NCI-H1092 treated with DMSO at 0.1 percent for 48 hours (cell line): ENCODE results near the gene CFAP91.
A peak's percentile ranks its signal among the peaks of the same experiment; 100 is the strongest.

Source experiments
- DNase-seq: peaks from one replicate; lab custom pipeline; 2025; lab: John Stamatoyannopoulos, UW

CFAP91 gene

DNA sequence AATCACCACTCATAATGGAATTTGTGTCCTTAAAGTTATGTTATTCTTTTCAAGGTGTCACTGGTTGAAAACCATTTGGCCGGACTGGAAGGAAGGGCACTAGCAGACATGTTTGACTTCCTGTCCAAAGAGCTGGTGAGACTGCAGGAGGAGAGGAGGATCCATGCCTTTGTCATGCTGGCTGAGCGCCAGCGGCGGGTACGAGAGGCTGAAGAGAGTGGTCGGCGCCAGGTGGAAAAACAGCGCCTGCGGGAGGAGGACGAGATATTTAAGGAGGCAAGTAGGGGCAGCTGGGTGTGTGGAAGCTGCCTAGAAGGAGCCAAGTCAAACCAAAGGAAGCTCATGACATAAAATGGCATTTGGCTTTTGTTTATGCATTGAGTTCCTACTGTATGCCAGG, 41.1 kb downstream of the CFAP91 start:
- peak; percentile 1 for DNase-seq

DNA sequence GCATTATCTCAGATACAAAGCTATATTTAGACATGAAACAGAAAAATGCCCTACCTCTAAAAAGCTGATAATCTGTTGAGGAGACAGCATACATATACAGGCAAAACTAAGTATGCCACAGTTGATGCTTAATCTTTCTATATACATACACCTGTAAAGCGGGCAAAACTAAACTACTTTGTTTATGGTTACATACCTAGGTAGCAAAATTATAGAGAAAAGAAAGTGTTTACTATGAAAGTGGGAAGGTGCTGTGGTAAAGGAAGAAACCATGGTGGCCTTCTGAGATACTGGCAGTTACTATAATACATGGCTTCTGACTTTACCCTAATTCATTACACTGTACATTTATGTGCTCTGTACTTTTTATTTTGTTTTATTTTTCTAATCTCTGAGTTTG, 43.1 kb downstream of the CFAP91 start:
- no peak for DNase-seq

DNA sequence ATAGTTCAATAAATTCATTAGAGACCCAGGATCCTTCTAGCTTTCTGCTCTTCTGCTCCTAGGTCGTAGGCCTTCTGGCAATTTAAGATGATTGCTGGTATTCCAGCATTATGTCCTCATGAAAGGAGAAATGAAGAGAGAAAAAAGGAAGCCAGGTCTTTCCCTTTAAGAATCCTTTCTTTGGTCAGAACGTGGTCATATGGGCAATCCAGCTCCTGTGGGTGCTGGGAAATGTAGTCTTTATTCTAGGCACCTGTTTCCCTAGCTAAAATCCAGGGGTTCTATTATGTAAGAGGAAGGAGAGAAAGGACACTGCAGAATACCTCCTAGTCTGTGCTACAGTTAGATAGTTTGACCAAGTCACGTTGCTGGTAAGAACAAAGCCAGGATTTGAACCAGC, 43.6 kb downstream of the CFAP91 start:
- no peak for DNase-seq

DNA sequence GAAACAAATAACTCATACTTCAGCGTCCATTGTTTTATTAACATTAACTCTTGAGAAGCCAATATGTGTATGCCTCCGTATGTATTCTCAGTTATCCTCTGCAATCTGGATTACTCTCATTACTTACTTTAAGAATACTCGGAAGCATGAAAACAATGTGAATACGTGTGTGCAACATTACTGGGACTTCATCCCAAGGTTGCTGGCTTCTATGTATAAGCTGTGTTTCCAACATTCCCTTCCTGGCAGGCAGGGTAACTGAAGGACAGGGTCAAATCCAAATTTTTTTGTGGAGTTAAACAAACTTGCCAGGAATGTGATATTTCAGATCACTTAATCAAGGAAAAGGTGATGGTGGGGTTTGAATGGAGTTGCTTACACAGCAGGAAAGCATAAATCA, 44.5 kb downstream of the CFAP91 start:
- DNase-seq = no peak

DNA sequence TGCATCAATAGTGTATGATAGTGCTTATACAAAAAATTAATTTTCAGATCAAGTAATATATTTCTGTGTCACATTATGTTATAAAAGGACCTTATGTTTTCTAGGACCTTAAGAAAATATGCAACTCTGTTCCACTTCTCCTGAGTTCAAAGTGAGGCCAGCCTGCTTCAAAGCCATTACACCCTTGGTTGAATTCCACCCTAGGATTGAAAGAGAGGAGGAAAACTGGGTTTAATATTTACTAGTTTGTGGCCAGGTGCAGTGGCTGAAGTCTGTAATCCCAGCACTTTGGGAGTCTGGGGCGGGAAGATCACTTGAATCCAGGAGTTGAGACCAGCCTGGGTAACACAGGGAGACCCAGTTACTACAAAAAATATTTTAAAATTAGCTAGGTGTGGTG, 46.2 kb downstream of the CFAP91 start:
- no peak for DNase-seq

DNA sequence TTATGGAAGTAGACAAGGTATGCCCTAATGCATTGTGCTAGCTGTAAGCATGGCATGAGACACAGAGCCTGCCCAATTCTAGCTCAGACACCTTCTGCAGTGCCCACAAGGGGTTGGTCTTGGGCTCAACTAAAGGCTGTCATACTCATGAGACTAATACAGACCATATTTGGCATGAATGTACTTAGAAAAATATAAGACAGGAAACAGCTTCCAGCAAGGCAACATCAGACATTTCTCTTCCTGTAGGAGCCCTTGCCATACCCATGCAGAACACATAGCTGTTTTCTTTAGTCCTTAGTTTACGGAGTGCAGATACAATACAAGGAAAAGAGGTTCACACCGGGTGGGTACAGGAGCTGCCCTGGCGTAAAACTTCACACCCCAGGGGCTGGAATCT, 48.6 kb downstream of the CFAP91 start:
- no peak for DNase-seq
